Measurements from ENCODE around the gene GUCD1.

- TF ChIP-seq ZNF596 (tag by site-specific recombination; IDR thresholded peaks at IDR 0.05) (no peak), ZNF19 (tag by site-specific recombination; IDR thresholded peaks at IDR 0.05; ENCODE audit: low read depth) (no peak), ZNF211 (tag by site-specific recombination; IDR thresholded peaks at IDR 0.05; ENCODE audit: low read depth) (no peak), CTCF (tag by site-specific recombination; IDR thresholded peaks at IDR 0.05) (no peak), ZNF621 (tag by site-specific recombination; IDR thresholded peaks at IDR 0.05) (no peak)
These were observed 23.7 kb upstream of the GUCD1 start for GRCh38 chr22:24578355-24579257.
